ENCODE measurements around the gene OTOS.

The OTOS gene

GRCh38 chr2:240186191-240186725 is 45.8 kb upstream of the OTOS start:
- H3K36me3 ChIP-seq (ENCODE audit: control insufficient read depth, low read length), result no peaks in the 10 kb centered on the region
- no peak for TF ChIP-seq EZH2phosphoT487 (IDR thresholded peaks at IDR 0.05; ENCODE audit: borderline replicate concordance, low read length)
- no peak for TF ChIP-seq CTCF (IDR thresholded peaks at IDR 0.05; ENCODE audit: low read depth, low read length, poor library complexity, severe bottlenecking)
- no peaks in the 10 kb centered on the region for H3K4me1 ChIP-seq (ENCODE audit: control insufficient read depth, low read length)
- H3K4me2 ChIP-seq (ENCODE audit: low read length), result no peak overlapping the region
- H3K79me2 ChIP-seq (ENCODE audit: control insufficient read depth, low read length), result no peaks in the 10 kb centered on the region
- H3K4me3 ChIP-seq (ENCODE audit: low read length), result no peak overlapping the region
- H3K27ac ChIP-seq (ENCODE audit: low read depth, low read length), result no peak overlapping the region
- no peaks in the 10 kb centered on the region for H3K27me3 ChIP-seq (ENCODE audit: control insufficient read depth, low read length)
- no peaks in the 10 kb centered on the region for H4K20me1 ChIP-seq (ENCODE audit: control insufficient read depth, insufficient read depth, low read depth, low read length)
- no peaks in the 10 kb centered on the region for H3F3A ChIP-seq (ENCODE audit: control insufficient read depth, insufficient read depth)
- H3K9me2 ChIP-seq (replicated peaks; ENCODE audit: control insufficient read depth, low read length), result no peaks in the 10 kb centered on the region
- no peaks in the 10 kb centered on the region for H3K9me3 ChIP-seq (ENCODE audit: control insufficient read depth, insufficient read depth, low read length)

- no peak overlapping the region for H3K4me3 ChIP-seq (ENCODE audit: low read length)
- H3F3A ChIP-seq (ENCODE audit: control insufficient read depth, insufficient read depth), result no peaks in the 10 kb centered on the region
- TF ChIP-seq CTCF (IDR thresholded peaks at IDR 0.05; ENCODE audit: low read depth, low read length, poor library complexity, severe bottlenecking) (no peak), EZH2phosphoT487 (IDR thresholded peaks at IDR 0.05; ENCODE audit: borderline replicate concordance, low read length) (no peak)
- no peaks in the 10 kb centered on the region for H3K27me3 ChIP-seq (ENCODE audit: control insufficient read depth, low read length)
- no peaks in the 10 kb centered on the region for H4K20me1 ChIP-seq (ENCODE audit: control insufficient read depth, insufficient read depth, low read depth, low read length)
- H3K9me2 ChIP-seq (replicated peaks; ENCODE audit: control insufficient read depth, low read length), result no peaks in the 10 kb centered on the region
- no peaks in the 10 kb centered on the region for H3K36me3 ChIP-seq (ENCODE audit: control insufficient read depth, low read length)
- H3K4me2 ChIP-seq (ENCODE audit: low read length), result no peak overlapping the region
- H3K9me3 ChIP-seq (ENCODE audit: control insufficient read depth, insufficient read depth, low read length), result no peaks in the 10 kb centered on the region
- H3K79me2 ChIP-seq (ENCODE audit: control insufficient read depth, low read length), result no peaks in the 10 kb centered on the region
- H3K27ac ChIP-seq (ENCODE audit: low read depth, low read length), result no peak overlapping the region
- no peaks in the 10 kb centered on the region for H3K4me1 ChIP-seq (ENCODE audit: control insufficient read depth, low read length)
Measured at GRCh38 chr2:240184656-240185055, 44.2 kb upstream of the OTOS start.

- Histone ChIP-seq H3K4me2 (ENCODE audit: low read length) (no peak overlapping the region), H3K27me3 (ENCODE audit: control insufficient read depth, low read length) (no peaks in the 10 kb centered on the region), H3K9me3 (ENCODE audit: control insufficient read depth, insufficient read depth, low read length) (no peaks in the 10 kb centered on the region), H3K9me2 (replicated peaks; ENCODE audit: control insufficient read depth, low read length) (no peaks in the 10 kb centered on the region), H3F3A (ENCODE audit: control insufficient read depth, insufficient read depth) (no peaks in the 10 kb centered on the region), H3K27ac (ENCODE audit: low read depth, low read length) (no peak overlapping the region), H3K4me3 (ENCODE audit: low read length) (no peak overlapping the region), H3K36me3 (ENCODE audit: control insufficient read depth, low read length) (no peaks in the 10 kb centered on the region), H4K20me1 (ENCODE audit: control insufficient read depth, insufficient read depth, low read depth, low read length) (no peaks in the 10 kb centered on the region), H3K4me1 (ENCODE audit: control insufficient read depth, low read length) (no peaks in the 10 kb centered on the region), H3K79me2 (ENCODE audit: control insufficient read depth, low read length) (no peaks in the 10 kb centered on the region)
- TF ChIP-seq EZH2phosphoT487 (IDR thresholded peaks at IDR 0.05; ENCODE audit: borderline replicate concordance, low read length) (no peak), CTCF (IDR thresholded peaks at IDR 0.05; ENCODE audit: low read depth, low read length, poor library complexity, severe bottlenecking) (no peak)
Measured at GRCh38 chr2:240183875-240184590, 43.6 kb upstream of the OTOS start.
